Chondrocyte (in vitro differentiated cells): ENCODE results near the gene CLEC14A. TPM values are rescaled to one million over a fixed set of nuclear protein-coding genes. Genes with fewer than 3 reads are reported as not detected.

Source experiments
- DNase-seq: peaks from one replicate; pipeline ENCODE4 v3.0.0; 2021; ENCODE audit warnings: mixed read lengths, low spot score
- H3K27ac Mint-ChIP-seq: one replicate; pipeline ENCODE4 v1.8.0; 2021; ENCODE audit warnings: mild to moderate bottlenecking, moderate library complexity, mixed read lengths; ENCODE audit not compliant: unreplicated experiment
- H3K27me3 Mint-ChIP-seq: 2 replicates; pipeline ENCODE4 v1.8.0; 2021; ENCODE audit warnings: low read depth, mixed read lengths
- H3K36me3 Mint-ChIP-seq: 2 replicates; pipeline ENCODE4 v1.8.0; 2021; ENCODE audit warnings: low read depth, mixed read lengths
- H3K4me1 Mint-ChIP-seq: 2 replicates; pipeline ENCODE4 v1.8.0; 2021; ENCODE audit warnings: low read depth, mild to moderate bottlenecking, mixed read lengths
- H3K4me3 Mint-ChIP-seq: one replicate; pipeline ENCODE4 v1.8.0; 2021; ENCODE audit warnings: mild to moderate bottlenecking, moderate library complexity, mixed read lengths; ENCODE audit not compliant: unreplicated experiment
- H3K9me3 Mint-ChIP-seq: 2 replicates; pipeline ENCODE4 v1.8.0; 2021; ENCODE audit warnings: low read depth, mixed read lengths
- CTCF ChIP-seq: fragments of 200-600 bp; sonication (generic); IDR thresholded peaks from 2 replicates; pipeline ENCODE4 v1.5.0; 2021; ENCODE audit warnings: antibody characterized with exemption, mild to moderate bottlenecking, moderate library complexity
- total RNA-seq: library from RNA; stranded (reverse); gene quantifications from 3 replicates; pipeline ENCODE4 v1.2.1, GENCODE V29; 2021

The CLEC14A gene
- total RNA-seq, 1 donor from 2014 or later = not detected

GRCh38 chr14:38206689-38207376, 49.1 kb downstream of the CLEC14A start:
- H3K9me3 Mint-ChIP-seq = peaks cover 10% of the 10 kb centered on the region
- no peak for DNase-seq
- H3K4me1 Mint-ChIP-seq = no peaks in the 10 kb centered on the region
- H3K36me3 Mint-ChIP-seq = peaks cover 5% of the 10 kb centered on the region
- H3K27me3 Mint-ChIP-seq = peaks cover 44% of the 10 kb centered on the region
- no peak for TF ChIP-seq CTCF
- no peak overlapping the region for H3K27ac Mint-ChIP-seq
- H3K4me3 Mint-ChIP-seq = no peak overlapping the region

DNA sequence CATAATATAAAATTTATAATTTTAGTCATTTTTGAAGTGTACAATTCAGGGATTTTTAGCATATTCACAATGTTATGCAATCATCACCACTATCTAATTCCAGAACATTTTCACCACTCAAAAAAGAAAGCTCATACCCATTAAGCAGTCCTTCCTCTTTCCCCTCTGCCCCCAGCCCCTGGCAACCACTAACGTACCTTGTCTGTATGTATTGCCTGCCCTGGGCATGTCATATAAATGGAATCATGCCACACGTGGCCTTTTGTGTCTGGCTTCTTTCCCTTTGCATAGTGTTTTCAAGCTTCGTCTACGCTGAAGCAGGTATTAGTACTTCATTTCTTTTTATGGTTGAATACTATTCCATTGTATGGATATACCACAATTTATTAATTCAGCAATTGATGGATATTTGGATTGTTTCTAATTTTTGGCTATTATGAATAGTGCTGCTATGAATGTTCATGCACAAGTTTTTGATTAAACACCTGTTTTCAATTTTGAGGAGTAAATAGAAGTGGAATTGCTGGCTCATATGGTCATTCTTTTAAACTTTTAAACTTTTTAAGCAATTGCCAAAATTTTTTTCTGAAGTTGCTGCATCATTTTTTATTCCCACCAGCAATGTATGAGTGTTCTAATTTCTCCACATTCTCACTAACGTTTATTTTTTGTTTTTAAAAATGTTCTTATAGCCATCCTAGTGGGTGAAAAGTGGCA, 49.8 kb downstream of the CLEC14A start:
- Mint-ChIP-seq H3K4me1 (no peaks in the 10 kb centered on the region), H3K27ac (no peak overlapping the region), H3K36me3 (peaks cover 4% of the 10 kb centered on the region), H3K4me3 (no peak overlapping the region), H3K27me3 (peaks cover 43% of the 10 kb centered on the region), H3K9me3 (peaks cover 10% of the 10 kb centered on the region)
- DNase-seq = no peak
- TF ChIP-seq CTCF = no peak

- no peak for TF ChIP-seq CTCF
- no peak for DNase-seq
- Mint-ChIP-seq H3K36me3 (peaks cover 4% of the 10 kb centered on the region), H3K27ac (no peak overlapping the region), H3K27me3 (peaks cover 36% of the 10 kb centered on the region), H3K9me3 (peaks cover 10% of the 10 kb centered on the region), H3K4me1 (no peaks in the 10 kb centered on the region), H3K4me3 (no peak overlapping the region)
Measured at GRCh38 chr14:38205119-38205813, 50.6 kb downstream of the CLEC14A start.

- no peaks in the 10 kb centered on the region for H3K4me1 Mint-ChIP-seq
- peaks cover 4% of the 10 kb centered on the region for H3K36me3 Mint-ChIP-seq
- no peak overlapping the region for H3K4me3 Mint-ChIP-seq
- peaks cover 10% of the 10 kb centered on the region for H3K9me3 Mint-ChIP-seq
- H3K27me3 Mint-ChIP-seq = peaks cover 31% of the 10 kb centered on the region
- no peak for DNase-seq
- no peak for TF ChIP-seq CTCF
- no peak overlapping the region for H3K27ac Mint-ChIP-seq
Measured at GRCh38 chr14:38204719-38205115, 51.2 kb downstream of the CLEC14A start.

Other genes starting within 250 kb of the CLEC14A start
- gene SSTR1, start 48.2 kb downstream of the CLEC14A start, total RNA-seq = not detected in 3 replicates